ENCODE measurements around the gene CFL1.
"Not testable (repeated sequence)": the region's sequence is repeated elsewhere in the genome, so short reads cannot be mapped to it uniquely, and the experiment has no call there.

The CFL1 gene

GRCh38 chr11:65832231-65832630 is 25.7 kb downstream of the CFL1 start:
- DNase-seq (ENCODE audit: low spot score) = not testable (repeated sequence)

GRCh38 chr11:65829459-65829858 is 28.5 kb downstream of the CFL1 start:
- no peak for DNase-seq (ENCODE audit: low spot score)

GRCh38 chr11:65826984-65827735 is 30.8 kb downstream of the CFL1 start:
- no peak for DNase-seq (ENCODE audit: low spot score)

DNA sequence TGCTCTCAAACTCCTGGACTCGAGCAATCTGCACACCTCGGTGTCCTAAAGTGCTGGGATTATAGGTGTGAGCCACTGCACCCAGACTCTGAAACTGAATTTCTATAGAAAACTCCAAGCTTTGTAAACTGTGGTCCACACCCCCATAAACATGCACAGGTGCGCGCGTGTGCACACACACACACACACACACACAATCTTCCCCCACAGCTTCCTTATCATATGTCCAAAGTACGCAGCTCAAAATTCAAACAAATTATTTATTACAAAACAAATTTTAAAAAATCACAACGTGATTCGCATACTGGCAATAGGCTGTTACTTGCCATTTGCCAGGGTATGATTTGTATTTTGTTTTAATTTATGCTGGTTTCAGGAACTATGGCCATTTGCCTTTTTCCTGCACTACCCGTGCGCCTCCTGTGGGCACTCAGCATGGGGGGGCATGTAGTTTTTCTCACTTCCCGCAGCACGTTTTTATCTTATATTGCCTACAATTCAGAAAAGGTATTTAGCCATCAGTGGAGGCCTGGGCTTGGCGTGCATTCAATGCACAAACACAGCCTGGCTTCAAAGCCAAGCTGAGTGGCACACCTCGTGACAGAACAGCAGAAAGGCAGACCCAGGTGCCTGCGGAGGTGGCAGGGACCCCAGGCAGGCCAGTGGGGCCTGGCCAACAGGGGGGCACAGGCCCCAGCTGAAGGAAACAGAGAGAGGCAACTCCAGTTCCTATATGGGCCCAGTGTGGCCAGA is 35.0 kb downstream of the CFL1 start:
- no peak for DNase-seq (ENCODE audit: low spot score)

GRCh38 chr11:65821107-65821506 is 36.9 kb downstream of the CFL1 start:
- no peak for DNase-seq (ENCODE audit: low spot score)

- DNase-seq (ENCODE audit: low spot score) = peak; percentile 96
These were observed 39.9 kb downstream of the CFL1 start for GRCh38 chr11:65817835-65818680.

DNA sequence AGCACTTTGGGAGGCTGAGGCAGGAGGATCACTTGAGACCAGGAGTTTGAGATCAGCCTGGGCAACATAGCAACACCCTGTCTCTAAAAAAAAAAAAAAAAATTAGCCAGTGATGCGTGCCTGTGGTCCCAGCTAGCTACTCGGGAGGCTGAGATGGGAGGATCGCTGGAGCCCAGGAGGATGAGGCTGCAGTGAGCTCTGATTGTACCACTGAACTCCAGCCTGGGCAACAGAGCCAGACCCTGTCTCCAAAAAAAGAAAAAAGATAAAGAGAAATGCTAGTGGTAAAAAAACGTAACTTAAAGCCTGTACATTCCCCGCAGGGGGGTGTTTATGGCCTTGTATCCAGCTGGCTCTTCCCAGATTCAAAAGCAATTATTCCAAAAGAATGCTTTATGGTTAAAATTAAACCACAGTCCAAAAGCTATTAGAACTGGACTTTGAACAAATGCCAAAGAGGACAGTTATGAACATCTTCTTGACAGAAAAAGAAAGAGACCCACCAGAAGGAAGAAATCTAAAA is 40.6 kb downstream of the CFL1 start:
- no peak for DNase-seq (ENCODE audit: low spot score)

- no peak for DNase-seq (ENCODE audit: low spot score)
These were observed 41.3 kb downstream of the CFL1 start for GRCh38 chr11:65816696-65817095.

DNA sequence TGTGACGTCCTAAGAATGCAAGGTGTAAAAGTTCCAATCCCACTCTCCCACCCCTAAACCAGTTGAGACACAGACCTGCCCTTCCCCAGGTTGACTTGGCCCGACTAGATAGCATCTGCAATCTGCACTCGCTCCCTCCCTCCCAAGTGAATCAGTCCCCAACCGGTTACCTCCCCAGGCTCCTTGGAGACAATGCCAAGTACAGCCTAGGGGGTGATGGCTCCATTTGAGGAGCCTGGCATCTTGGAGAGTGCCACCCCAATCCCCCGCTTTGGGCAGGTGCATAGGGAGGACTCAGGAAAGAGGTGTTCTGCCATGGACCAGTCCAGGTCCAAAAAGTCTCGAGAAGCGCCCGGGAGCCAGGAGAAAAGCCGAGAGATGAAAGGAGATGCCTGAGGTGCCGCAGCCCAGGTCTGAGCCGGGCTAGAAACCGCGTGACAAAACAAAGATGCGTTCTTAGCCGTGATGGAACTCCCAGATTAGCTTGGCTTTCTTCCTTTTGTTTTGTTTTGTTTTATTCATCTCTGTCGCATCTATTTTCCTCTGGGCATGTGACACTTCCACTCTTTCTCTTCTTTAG is 42.9 kb downstream of the CFL1 start:
- DNase-seq (ENCODE audit: low spot score) = no peak

- DNase-seq (ENCODE audit: low spot score) = no peak
These were observed 43.6 kb downstream of the CFL1 start for GRCh38 chr11:65814131-65814985.

GRCh38 chr11:65811764-65812475 is 46.1 kb downstream of the CFL1 start:
- DNase-seq (ENCODE audit: low spot score) = no peak

- DNase-seq (ENCODE audit: low spot score) = no peak
These were observed 47.7 kb downstream of the CFL1 start for GRCh38 chr11:65810046-65810868.

DNA sequence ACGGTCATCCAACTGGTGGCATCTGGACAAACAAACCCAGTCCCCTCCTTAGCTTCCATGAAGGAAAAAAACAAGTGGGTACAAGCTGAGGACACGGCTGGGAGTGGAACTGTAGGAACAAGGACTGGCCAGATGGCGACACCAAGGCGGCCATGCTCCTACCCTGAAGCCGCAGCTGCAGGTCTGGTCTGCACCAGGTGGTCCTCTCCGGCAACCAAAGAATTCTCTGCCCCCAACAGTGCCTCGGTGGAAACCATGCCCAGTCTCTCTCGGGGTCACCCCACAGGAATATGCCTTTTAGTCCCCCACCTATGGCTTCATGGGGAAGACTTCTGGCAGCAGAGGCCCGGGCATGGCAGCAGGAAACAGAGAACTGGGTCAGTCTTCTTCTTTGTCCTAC is 48.5 kb downstream of the CFL1 start:
- DNase-seq (ENCODE audit: low spot score) = no peak

DNA sequence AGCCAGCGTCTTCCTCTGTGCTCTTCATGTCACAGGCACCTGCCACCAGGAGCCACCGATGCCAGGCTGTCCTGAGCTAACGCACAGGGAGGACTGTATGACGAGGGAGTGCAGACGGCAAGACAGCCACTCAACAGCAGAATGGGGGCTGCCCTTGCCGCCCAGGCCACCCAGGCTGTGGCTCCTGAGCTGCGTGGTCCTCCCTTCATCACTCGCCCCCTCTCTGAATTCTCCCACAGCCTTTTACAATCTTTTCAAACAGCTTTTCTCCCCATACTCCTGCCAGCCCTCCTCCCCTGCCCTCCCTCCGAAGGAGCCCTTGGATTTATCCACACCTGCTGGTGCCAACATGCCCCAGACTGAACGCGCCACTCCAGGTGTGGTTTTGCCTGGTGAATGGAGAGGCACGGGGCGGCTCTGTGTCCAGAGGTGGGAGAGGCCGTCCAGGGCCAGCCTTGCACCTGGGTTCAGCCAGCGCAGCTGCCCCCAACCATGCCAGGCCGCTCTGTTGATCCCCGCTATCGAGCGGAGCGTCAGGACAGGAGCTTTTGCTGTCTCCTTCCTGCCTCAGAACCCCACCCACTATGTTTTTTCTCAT is 49.1 kb downstream of the CFL1 start:
- no peak for DNase-seq (ENCODE audit: low spot score)

- no peak for DNase-seq (ENCODE audit: low spot score)
These were observed 51.0 kb downstream of the CFL1 start for GRCh38 chr11:65806979-65807378.

Data from left forelimb (tissue), 1 donor.